CD4-positive, alpha-beta T cell treated with Interleukin-17A for 4 hours (primary cell): ENCODE data around the gene ADCY2.
A peak's percentile ranks its signal among the peaks of the same experiment; 100 is the strongest.

Experiments
- DNase-seq: peaks from one replicate; pipeline ENCODE4 v3.0.0-alpha.2; 2020; ENCODE audit warnings: mixed read lengths

Gene ADCY2

DNA sequence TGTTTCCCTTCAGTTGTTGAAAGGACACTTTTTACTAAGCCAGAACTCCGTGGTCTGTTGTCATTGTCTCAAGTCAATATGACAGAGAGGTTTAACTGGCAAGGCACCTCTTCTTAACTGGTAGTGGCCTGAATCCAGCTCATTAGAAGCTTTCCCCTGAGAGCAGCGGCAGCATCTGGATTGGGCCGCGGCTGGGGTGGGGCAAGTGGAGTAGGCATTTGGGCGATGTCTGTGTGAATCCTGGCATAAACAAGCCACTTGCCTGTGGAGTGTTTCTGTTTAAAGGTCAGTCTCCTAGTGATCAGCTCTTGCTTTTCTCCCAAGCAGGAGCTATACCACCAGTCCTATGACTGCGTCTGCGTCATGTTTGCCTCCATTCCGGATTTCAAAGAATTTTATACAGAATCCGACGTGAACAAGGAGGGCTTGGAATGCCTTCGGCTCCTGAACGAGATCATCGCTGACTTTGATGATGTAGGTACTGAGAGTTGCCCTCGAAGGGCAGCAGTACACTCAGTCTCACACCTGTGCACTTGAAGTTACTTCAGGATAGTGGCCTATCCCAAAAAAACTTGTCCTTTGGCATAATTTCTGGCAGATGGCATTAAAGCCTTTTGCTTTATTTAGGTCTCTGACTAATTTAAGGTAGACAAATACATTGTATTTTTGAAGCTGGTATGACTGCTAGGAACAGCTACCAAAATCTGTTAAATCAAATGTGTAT lies 406.1 kb downstream of the ADCY2 start:
- no peak for DNase-seq

DNA sequence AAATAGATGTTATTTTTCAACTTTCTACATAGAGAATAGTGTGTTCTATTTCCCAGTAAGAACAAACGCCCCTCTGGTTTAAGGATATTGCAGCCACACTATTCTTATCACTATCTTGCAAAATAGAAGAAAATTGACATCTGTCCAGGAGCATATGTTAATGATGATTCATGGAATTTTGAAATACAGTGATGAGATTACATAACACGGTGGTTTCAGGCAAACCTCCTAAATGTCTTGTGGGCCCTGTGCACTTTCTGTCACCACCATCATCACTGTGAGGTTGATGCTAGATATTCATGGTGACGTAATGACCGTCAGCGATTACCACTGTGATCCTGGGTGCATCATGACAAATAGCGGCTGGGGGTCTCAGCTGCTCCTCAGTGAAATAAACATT lies 406.9 kb downstream of the ADCY2 start:
- DNase-seq: no peak

DNA sequence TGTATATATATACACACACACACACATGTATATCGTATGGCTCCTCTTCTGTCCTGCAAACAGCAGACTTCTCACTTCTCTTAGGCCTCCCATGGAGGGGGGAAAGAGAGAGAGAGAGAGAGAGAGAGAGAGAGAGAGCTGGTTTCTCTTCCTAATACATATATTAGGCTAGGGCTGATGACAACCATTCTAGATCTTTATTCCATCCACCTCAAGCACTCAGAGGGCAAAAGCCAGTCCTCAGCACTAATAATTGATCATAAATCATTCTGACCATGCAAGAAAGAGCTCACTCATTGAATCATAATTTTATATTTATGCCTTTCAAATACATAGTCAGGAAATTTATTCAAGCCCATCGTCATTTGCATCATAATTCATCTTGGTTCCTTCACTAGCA lies 408.0 kb downstream of the ADCY2 start:
- no peak for DNase-seq

- DNase-seq: no peak
Measured at GRCh38 chr5:7805379-7805778, 409.4 kb downstream of the ADCY2 start.

GRCh38 chr5:7808998-7809397 lies 413.1 kb downstream of the ADCY2 start:
- no peak for DNase-seq

GRCh38 chr5:7811715-7812114 lies 415.8 kb downstream of the ADCY2 start:
- DNase-seq: no peak

DNA sequence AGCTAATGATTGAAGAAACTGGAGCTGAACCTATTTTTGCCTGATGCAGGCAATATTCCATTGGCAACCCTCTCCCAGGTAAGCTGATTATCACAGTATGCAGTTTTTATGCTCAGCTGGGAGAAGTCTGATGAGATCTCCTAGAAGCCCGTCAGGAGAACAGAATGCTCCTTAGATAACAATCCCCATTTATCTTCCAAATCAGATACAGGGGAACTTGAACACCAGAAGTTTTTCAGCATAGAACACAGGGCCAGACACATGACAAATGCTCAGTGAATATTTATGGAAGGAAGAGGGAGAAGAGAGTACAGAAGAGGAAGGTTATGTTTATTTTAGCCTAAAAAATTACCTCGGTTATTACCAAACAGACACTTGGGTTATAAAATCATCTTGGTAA lies 417.1 kb downstream of the ADCY2 start:
- DNase-seq: no peak

- no peak for DNase-seq
Measured at GRCh38 chr5:7813576-7813975, 417.6 kb downstream of the ADCY2 start.

DNA sequence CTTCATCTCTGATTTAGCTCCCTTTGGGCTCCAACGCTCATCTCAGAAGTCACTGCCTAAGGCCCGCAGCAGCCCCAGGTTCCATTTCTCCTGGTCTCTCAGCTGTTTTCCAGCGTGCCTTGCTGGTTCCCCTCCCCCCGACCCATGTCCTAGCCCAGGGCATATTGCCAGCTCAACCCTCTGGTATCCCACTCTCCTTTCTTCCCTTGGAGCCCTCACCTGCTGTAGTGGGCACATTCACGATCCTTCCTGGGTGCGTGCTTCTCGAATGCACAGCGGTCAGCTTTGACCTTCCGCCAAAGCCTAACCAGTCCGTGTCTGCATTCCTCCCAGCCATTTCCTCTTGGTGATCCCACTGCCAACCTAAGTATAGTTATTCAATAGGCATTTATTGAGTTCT lies 418.9 kb downstream of the ADCY2 start:
- no peak for DNase-seq

GRCh38 chr5:7815892-7816534 lies 420.1 kb downstream of the ADCY2 start:
- peak; percentile 68 for DNase-seq

- no peak for DNase-seq
Measured at GRCh38 chr5:7816535-7816901, 420.6 kb downstream of the ADCY2 start.

- DNase-seq: no peak
Measured at GRCh38 chr5:7822449-7822848, 426.5 kb downstream of the ADCY2 start.

DNA sequence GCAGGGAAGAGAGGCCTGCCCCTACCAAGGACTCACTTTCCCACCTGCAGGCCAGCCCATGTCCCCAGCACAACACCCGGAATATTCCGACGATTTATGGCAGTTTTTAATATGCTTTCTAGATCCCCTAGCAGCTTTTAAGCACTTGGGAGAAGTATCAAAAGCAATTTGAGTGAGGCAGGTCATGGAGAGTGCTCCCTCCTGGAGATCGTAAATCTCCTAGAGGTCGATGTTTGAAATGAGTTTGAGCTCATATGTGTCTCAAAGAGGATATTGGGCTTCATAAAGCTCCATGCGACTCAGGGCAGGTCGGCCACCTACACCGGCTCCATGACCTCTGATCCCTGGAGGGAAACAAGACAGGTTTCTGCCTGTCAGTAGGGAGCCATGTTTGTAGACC lies 427.7 kb downstream of the ADCY2 start:
- no peak for DNase-seq

DNA sequence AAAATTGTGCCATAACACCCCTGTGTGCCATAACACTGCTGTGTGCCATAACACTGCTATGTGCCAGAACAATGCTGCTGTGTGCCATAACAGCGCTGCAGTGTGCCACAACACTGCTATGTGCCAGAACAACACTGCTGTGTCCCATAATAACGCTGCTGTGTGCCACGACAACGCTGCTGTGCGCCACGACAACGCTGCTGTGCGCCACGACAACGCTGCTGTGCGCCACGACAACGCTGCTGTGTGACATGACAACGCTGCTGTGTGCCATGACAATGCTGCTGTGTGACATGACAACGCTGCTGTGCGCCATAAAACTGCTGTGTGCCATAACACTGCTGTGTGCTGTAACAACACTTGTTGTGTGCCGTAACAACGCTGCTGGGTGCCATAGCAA lies 429.1 kb downstream of the ADCY2 start:
- DNase-seq: no peak

- DNase-seq: no peak
Measured at GRCh38 chr5:7825630-7826029, 429.7 kb downstream of the ADCY2 start.

- DNase-seq: no peak
Measured at GRCh38 chr5:7827610-7828009, 431.7 kb downstream of the ADCY2 start.

GRCh38 chr5:7828269-7828668 lies 432.3 kb downstream of the ADCY2 start:
- no peak for DNase-seq

DNA sequence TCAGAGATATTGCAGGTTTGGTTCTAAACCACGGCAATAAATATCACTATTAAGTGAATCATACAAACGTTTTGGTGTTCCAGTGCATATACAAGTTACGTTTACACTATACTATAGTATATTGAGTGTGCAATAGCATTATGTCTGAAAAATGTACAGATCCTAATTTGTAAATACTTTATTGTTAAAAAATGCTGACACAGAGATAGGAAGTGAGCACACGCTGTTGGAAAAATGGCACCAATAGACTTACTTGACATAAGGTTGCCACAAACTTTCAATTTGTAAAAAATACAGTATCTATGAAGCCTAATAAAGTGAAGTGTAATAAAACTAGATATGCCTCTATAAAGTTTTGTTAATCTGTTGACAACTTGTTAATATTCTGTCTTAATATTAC lies 439.0 kb downstream of the ADCY2 start:
- DNase-seq: no peak

- no peak for DNase-seq
Measured at GRCh38 chr5:7837403-7837802, 441.5 kb downstream of the ADCY2 start.

DNA sequence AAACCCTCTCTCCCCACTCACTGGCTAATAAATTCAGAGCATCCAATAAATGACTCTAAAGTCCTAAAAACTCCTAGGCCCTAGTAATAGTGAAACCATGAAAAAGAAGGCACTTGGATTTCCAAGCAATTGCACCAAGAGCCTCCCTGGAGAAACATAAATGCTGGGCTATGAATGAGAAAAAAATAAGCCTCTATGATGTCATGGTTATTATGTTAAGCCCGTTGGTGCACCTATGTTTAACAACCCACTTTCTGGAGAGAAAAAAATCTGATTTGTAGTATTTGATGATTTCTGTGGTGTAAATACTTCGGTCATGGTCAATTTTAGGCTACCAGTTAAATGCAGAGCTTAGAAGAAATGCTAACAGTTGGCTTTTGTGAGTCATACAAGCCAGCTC lies 446.6 kb downstream of the ADCY2 start:
- no peak for DNase-seq

GRCh38 chr5:7844901-7845300 lies 449.0 kb downstream of the ADCY2 start:
- no peak for DNase-seq

DNA sequence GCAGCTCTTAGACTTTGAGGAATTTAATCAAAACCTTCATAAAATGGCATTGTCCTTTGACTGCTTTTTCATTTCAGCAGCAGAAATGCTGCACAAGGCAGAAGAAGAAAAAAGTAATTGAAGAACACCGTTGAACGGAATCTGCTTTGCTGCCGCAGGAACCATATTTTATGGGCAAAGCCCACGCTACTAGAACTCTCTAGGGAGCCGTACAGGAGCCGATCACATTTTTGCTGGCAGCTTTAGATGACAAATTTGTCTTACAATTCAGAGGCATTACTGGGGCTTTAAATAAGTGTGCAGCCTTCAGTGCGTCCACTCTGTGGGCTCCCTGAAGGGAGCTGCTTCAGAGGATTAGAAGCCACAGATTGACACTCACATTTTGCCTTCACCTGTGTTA lies 449.6 kb downstream of the ADCY2 start:
- no peak for DNase-seq

- no peak for DNase-seq
Measured at GRCh38 chr5:7846327-7846726, 450.4 kb downstream of the ADCY2 start.

- no peak for DNase-seq
Measured at GRCh38 chr5:7848296-7848695, 452.4 kb downstream of the ADCY2 start.
